ENCODE measurements around the gene NFATC2.

DNA sequence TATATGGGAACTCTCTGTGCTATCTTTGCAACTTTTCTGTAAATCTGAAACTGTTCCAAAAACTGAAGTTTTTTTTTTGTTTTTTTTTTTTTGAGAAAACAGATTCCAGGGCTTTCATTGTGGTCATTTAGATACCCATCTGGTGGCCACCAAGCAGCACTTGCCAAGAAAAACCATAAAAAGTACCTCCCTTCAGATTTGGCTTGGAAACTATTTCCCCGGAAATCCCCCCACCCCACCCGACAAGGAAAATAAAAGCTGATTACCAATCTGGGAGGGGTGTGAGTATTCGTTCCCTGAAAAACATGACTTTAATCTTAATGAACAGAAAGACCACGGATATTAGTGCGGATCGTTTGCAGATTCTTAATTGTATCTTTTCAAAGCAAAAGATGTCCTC is 1.9 kb downstream of the NFATC2 start:
- no peak for TF ChIP-seq POLR2A (IDR thresholded peaks at IDR 0.05)
- TF ChIP-seq, protein P1, sequence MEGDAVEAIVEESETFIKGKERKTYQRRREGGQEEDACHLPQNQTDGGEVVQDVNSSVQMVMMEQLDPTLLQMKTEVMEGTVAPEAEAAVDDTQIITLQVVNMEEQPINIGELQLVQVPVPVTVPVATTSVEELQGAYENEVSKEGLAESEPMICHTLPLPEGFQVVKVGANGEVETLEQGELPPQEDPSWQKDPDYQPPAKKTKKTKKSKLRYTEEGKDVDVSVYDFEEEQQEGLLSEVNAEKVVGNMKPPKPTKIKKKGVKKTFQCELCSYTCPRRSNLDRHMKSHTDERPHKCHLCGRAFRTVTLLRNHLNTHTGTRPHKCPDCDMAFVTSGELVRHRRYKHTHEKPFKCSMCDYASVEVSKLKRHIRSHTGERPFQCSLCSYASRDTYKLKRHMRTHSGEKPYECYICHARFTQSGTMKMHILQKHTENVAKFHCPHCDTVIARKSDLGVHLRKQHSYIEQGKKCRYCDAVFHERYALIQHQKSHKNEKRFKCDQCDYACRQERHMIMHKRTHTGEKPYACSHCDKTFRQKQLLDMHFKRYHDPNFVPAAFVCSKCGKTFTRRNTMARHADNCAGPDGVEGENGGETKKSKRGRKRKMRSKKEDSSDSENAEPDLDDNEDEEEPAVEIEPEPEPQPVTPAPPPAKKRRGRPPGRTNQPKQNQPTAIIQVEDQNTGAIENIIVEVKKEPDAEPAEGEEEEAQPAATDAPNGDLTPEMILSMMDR (IDR thresholded peaks at IDR 0.05): no peak
